A549 (cell line): ENCODE measurements around the gene ENTPD6. TPM values are rescaled to one million over a fixed set of nuclear protein-coding genes. Genes with fewer than 3 reads are reported as not detected.
A peak's percentile ranks its signal among the peaks of the same experiment; 100 is the strongest.

Experiments
- ATAC-seq, 2 experiments: fragments of 200-7000 bp in 1 of 2; fragments of >200 bp in 1 of 2; cut with Nextera tagmentation in 1 of 2; cut with Tn5 transposase in 1 of 2; 3 replicates each; pipeline versions ENCODE4 v1.8.0 to v1.9.1; 2018 to 2020; ENCODE audit warnings: mild to moderate bottlenecking in 1 of 2, moderate library complexity in 1 of 2
- CTCF ChIA-PET: fragments of 300-600 bp; sonication (Branson Sonifier 250); formaldehyde crosslinking; extraction: SDS; loops from one replicate; lab custom pipeline; 2021; ENCODE audit warnings: antibody characterized with exemption, inconsistent platforms; lab: Yijun Ruan, JAX
- POLR2A ChIA-PET: fragments of 350-600 bp; formaldehyde crosslinking; extraction: SDS; loops from one replicate; lab custom pipeline; 2021; ENCODE audit warnings: antibody characterized with exemption, inconsistent platforms; lab: Yijun Ruan, JAX
- DNase-seq, 2 experiments: peaks; one replicate each; pipeline versions ENCODE4 v3.0.0 to v3.0.0-alpha.2; 2011 to 2016; ENCODE audit warnings: low read depth in 1 of 2, low spot score in 1 of 2
- FAIRE-seq: peaks from 2 replicates; lab custom pipeline; 2011; peaks lifted over from hg19 to GRCh38; lab: Jason Lieb, UNC
- H3K27ac ChIP-seq, 2 experiments: fragments of >200 bp; sonication (Bioruptor Twin); formaldehyde crosslinking; 3 replicates each; pipeline ENCODE4 v1.5.1; 2016 to 2017
- H3K4me1 ChIP-seq: fragments of >200 bp; sonication (Bioruptor Twin); formaldehyde crosslinking; 3 replicates; pipeline ENCODE4 v1.6.1; 2016
- H3K4me2 ChIP-seq: fragments of >200 bp; sonication (Bioruptor Twin); formaldehyde crosslinking; 3 replicates; pipeline ENCODE4 v1.6.1; 2016
- H3K4me3 ChIP-seq: fragments of >200 bp; sonication (Bioruptor Twin); formaldehyde crosslinking; 3 replicates; pipeline ENCODE4 v1.5.1; 2016
- H3K9me3 ChIP-seq: fragments of >200 bp; sonication (Bioruptor Twin); formaldehyde crosslinking; 3 replicates; pipeline ENCODE4 v1.6.1; 2016
- BHLHE40 ChIP-seq: IDR thresholded peaks from 2 replicates; pipeline ENCODE4 v1.6.1; 2012; ENCODE audit warnings: low read depth, low read length, inconsistent platforms
- CBX2 ChIP-seq: fragments of 200-600 bp; sonication (generic); IDR thresholded peaks from 2 replicates; pipeline ENCODE4 v1.6.1; 2016; ENCODE audit warnings: low read depth, mild to moderate bottlenecking, borderline replicate concordance
- CBX8 ChIP-seq: fragments of 200-600 bp; sonication (generic); IDR thresholded peaks from 2 replicates; pipeline ENCODE4 v1.6.1; 2016
- EHF ChIP-seq: fragments of 250-450 bp; sonication (Bioruptor Pico); IDR thresholded peaks from 2 replicates; pipeline ENCODE4 v1.5.0; 2020; ENCODE audit warnings: mild to moderate bottlenecking
- FOSB ChIP-seq: fragments of 250-450 bp; sonication (Bioruptor Pico); IDR thresholded peaks from 2 replicates; pipeline ENCODE4 v1.5.0; 2020; ENCODE audit warnings: mild to moderate bottlenecking, moderate library complexity
- FOXS1 ChIP-seq: fragments of 250-450 bp; sonication (Bioruptor Pico); IDR thresholded peaks from 2 replicates; pipeline ENCODE4 v1.5.0; 2020; ENCODE audit warnings: mild to moderate bottlenecking, moderate library complexity
- HDAC2 ChIP-seq: fragments of 200-600 bp; sonication (generic); IDR thresholded peaks from 2 replicates; pipeline ENCODE4 v1.6.1; 2016
- HEYL ChIP-seq: fragments of 250-450 bp; sonication (Bioruptor Pico); IDR thresholded peaks from 2 replicates; pipeline ENCODE4 v1.8.0; 2021; ENCODE audit warnings: mild to moderate bottlenecking, moderate library complexity
- HOXA7 ChIP-seq: fragments of 250-450 bp; sonication (Bioruptor Pico); IDR thresholded peaks from 2 replicates; pipeline ENCODE4 v1.5.0; 2020; ENCODE audit warnings: mild to moderate bottlenecking, moderate library complexity
- JUN ChIP-seq, 2 experiments: fragments of >200 bp; sonication (Bioruptor Twin); formaldehyde crosslinking; IDR thresholded peaks; 2 replicates in 1 of 2; 3 replicates in 1 of 2; pipeline ENCODE4 v1.6.1; 2016 to 2017
- KDM1A ChIP-seq: fragments of 200-600 bp; sonication (generic); IDR thresholded peaks from 2 replicates; pipeline ENCODE4 v1.6.1; 2016; ENCODE audit warnings: low read depth, mild to moderate bottlenecking
- KDM5A ChIP-seq: fragments of 200-600 bp; sonication (generic); IDR thresholded peaks from 2 replicates; pipeline ENCODE4 v1.6.1; 2016; ENCODE audit warnings: antibody characterized with exemption, mild to moderate bottlenecking
- MYC ChIP-seq: IDR thresholded peaks from 2 replicates; pipeline ENCODE4 v1.6.1; 2012; ENCODE audit warnings: mild to moderate bottlenecking, inconsistent platforms, low read length, improper control_type of control experiment, borderline replicate concordance
- NFE2L2 ChIP-seq: fragments of 150-350 bp; conservative IDR thresholded peaks from 2 replicates; pipeline ENCODE4 v1.6.1; 2014; ENCODE audit warnings: low read length
- NR3C1 ChIP-seq: fragments of >200 bp; sonication (Bioruptor Twin); formaldehyde crosslinking; IDR thresholded peaks from 3 replicates; pipeline ENCODE4 v1.6.1; 2017
- PHF8 ChIP-seq: fragments of 200-600 bp; sonication (generic); IDR thresholded peaks from 2 replicates; pipeline ENCODE4 v1.6.1; 2016; ENCODE audit warnings: low read depth, mild to moderate bottlenecking, antibody characterized with exemption, moderate library complexity, borderline replicate concordance
- POLR2AphosphoS2 ChIP-seq: conservative IDR thresholded peaks from 2 replicates; pipeline ENCODE4 v1.6.1; 2012; ENCODE audit warnings: low read length, improper control_type of control experiment, inconsistent platforms
- RAD21 ChIP-seq, 2 experiments: fragments of >200 bp in 1 of 2; sonication (Bioruptor Twin) in 1 of 2; formaldehyde crosslinking in 1 of 2; IDR thresholded peaks in 1 of 2; conservative IDR thresholded peaks in 1 of 2; 2 replicates in 1 of 2; 3 replicates in 1 of 2; pipeline ENCODE4 v1.6.1; 2012 to 2018; ENCODE audit warnings: inconsistent platforms in 1 of 2
- RARB ChIP-seq: fragments of 250-450 bp; sonication (Bioruptor Pico); IDR thresholded peaks from 2 replicates; pipeline ENCODE4 v1.8.0; 2021; ENCODE audit warnings: mild to moderate bottlenecking, moderate library complexity
- RCOR1 ChIP-seq: fragments of 150-350 bp; IDR thresholded peaks from 2 replicates; pipeline ENCODE4 v1.6.1; 2014; ENCODE audit warnings: antibody characterized with exemption, low read length, low read depth
- RFX5 ChIP-seq: fragments of 450-650 bp; IDR thresholded peaks from 2 replicates; pipeline ENCODE4 v1.7.1; 2014; ENCODE audit warnings: antibody characterized with exemption, mild to moderate bottlenecking, moderate library complexity
- SREBF2 ChIP-seq: fragments of 450-650 bp; IDR thresholded peaks from 2 replicates; pipeline ENCODE4 v1.6.1; 2014; ENCODE audit warnings: mild to moderate bottlenecking, moderate library complexity
- TFCP2L1 ChIP-seq: fragments of 250-450 bp; sonication (Bioruptor Pico); IDR thresholded peaks from 2 replicates; pipeline ENCODE4 v1.5.0; 2021; ENCODE audit warnings: mild to moderate bottlenecking
- TP53 ChIP-seq: fragments of 250-450 bp; sonication (Bioruptor Pico); IDR thresholded peaks from 2 replicates; pipeline ENCODE4 v1.5.0; 2021; ENCODE audit warnings: mild to moderate bottlenecking, moderate library complexity
- ZNF302 ChIP-seq: fragments of 250-450 bp; sonication (Bioruptor Pico); IDR thresholded peaks from 2 replicates; pipeline ENCODE4 v1.9.0; 2021; ENCODE audit warnings: inconsistent platforms, mild to moderate bottlenecking, moderate library complexity
- WGBS: methylation state at CpG from one replicate; pipeline ENCODE4 v1.1.6; 2017; ENCODE audit errors: missing lambda C conversion rate; 5-methylcytosine and 5-hydroxymethylcytosine counted together
- polyA plus RNA-seq, 4 experiments: library from polyadenylated mRNA; depleted of rRNA in 3 of 4; stranded (reverse); fragments of >200 nt; fragmentation: RNase III in 1 of 4; extraction: RNeasy Plus Mini Kit Qiagen cat#74134 plus additional on column Dnase treatment in 1 of 4; gene quantifications; 2 replicates in 3 of 4; 3 replicates in 1 of 4; pipeline ENCODE4 v1.2.3, GENCODE V29; 2011 to 2017
- TF ChIP-seq, protein P1 (sequence below): fragments of 250-450 bp; sonication (Bioruptor Pico); IDR thresholded peaks from 2 replicates; pipeline ENCODE4 v1.5.0; 2021; ENCODE audit warnings: mild to moderate bottlenecking, moderate library complexity, borderline replicate concordance
- TF ChIP-seq, protein P2 (sequence below): IDR thresholded peaks from 2 replicates; pipeline ENCODE4 v1.6.1; 2012
- TF ChIP-seq, protein P3 (sequence below): fragments of 150-350 bp; IDR thresholded peaks from 2 replicates; pipeline ENCODE4 v1.6.1; 2014; ENCODE audit warnings: low read depth, mild to moderate bottlenecking, low read length
- TF ChIP-seq, protein P4 (sequence below): fragments of 450-650 bp; IDR thresholded peaks from 2 replicates; pipeline ENCODE4 v1.6.1; 2014; ENCODE audit warnings: antibody characterized with exemption

The ENTPD6 gene
- polyA plus RNA-seq, 2 of the 4 experiments (the other 2 are of a cell fraction): 85.7 to 87.0 TPM

DNA sequence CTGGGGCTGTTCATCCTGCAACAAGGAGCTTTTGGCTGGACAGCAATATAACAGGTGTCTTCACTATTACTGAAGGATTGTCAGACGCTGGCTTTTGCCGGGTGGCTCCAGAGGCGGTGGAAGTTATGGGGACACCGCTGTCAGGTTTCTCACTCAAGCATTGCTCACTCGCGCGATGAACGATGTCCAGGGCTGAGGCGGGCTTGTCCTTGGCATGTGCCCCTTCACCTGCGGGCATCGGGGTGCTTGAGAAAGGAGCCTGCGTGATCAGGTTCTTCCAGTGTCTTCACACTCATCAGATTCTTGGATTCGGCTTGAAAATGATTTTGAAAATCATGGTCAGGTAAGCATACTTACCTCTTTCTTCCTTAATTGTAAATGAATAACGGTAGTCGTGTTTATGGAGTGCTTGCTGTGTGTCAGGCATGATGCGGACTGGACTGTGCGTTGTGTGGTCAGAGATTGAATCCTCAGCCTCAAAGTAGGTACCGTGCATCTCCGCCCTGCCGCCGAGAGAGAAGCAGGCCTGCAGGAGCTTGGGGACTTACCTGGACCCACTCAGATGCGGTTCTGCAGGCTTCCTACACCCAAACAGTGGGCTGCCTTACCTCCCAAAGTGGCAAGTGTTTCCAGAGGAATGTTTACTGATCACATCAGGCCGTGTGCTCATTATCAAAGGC lies 34.1 kb downstream of the ENTPD6 start:
- 91% methylated on average over 23 of the region's 23 CpGs for WGBS
- TF ChIP-seq MYC (no peak), JUN (IDR thresholded peaks at IDR 0.05) (no peak), EHF (no peak), RAD21 (conservative IDR thresholded peaks at IDR 0.05 in 1 of 2, IDR thresholded peaks at IDR 0.05 in 1 of 2) (no peak), NFE2L2 (no peak), POLR2AphosphoS2 (no peak), SREBF2 (no peak), RARB (CRISPR knock-in tag) (no peak), RCOR1 (no peak), HEYL (CRISPR knock-in tag) (no peak), FOXS1 (CRISPR knock-in tag) (no peak), BHLHE40 (no peak)
- TF ChIP-seq, protein P1, sequence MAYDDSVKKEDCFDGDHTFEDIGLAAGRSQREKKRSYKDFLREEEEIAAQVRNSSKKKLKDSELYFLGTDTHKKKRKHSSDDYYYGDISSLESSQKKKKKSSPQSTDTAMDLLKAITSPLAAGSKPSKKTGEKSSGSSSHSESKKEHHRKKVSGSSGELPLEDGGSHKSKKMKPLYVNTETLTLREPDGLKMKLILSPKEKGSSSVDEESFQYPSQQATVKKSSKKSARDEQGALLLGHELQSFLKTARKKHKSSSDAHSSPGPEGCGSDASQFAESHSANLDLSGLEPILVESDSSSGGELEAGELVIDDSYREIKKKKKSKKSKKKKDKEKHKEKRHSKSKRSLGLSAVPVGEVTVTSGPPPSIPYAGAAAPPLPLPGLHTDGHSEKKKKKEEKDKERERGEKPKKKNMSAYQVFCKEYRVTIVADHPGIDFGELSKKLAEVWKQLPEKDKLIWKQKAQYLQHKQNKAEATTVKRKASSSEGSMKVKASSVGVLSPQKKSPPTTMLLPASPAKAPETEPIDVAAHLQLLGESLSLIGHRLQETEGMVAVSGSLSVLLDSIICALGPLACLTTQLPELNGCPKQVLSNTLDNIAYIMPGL: no peak
- TF ChIP-seq, protein P2, sequence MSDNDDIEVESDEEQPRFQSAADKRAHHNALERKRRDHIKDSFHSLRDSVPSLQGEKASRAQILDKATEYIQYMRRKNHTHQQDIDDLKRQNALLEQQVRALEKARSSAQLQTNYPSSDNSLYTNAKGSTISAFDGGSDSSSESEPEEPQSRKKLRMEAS: no peak
- peaks cover 68% of the 10 kb centered on the region for H3K4me1 ChIP-seq
- no peak overlapping the region for H3K4me3 ChIP-seq
- peak overlapping the region; percentile 95 to 97 for H3K27ac ChIP-seq
- ChIA-PET CTCF (interaction anchor here (1.2 to 18.2 kb wide), 5 partner anchors 8 to 35 kb away, joined by 3 to 300 read pairs (median 3); partner anchors contain the start of genes ENTPD6 and PYGB), POLR2A (interaction anchor here (8.8 kb wide), 1 partner anchor 18 kb away, joined by 60 read pairs; the partner anchor contains the start of gene PYGB)
- ATAC-seq (no peak), FAIRE-seq (no peak), DNase-seq (no peak)
- H3K9me3 ChIP-seq: no peaks in the 10 kb centered on the region
- no peak overlapping the region for H3K4me2 ChIP-seq

DNA sequence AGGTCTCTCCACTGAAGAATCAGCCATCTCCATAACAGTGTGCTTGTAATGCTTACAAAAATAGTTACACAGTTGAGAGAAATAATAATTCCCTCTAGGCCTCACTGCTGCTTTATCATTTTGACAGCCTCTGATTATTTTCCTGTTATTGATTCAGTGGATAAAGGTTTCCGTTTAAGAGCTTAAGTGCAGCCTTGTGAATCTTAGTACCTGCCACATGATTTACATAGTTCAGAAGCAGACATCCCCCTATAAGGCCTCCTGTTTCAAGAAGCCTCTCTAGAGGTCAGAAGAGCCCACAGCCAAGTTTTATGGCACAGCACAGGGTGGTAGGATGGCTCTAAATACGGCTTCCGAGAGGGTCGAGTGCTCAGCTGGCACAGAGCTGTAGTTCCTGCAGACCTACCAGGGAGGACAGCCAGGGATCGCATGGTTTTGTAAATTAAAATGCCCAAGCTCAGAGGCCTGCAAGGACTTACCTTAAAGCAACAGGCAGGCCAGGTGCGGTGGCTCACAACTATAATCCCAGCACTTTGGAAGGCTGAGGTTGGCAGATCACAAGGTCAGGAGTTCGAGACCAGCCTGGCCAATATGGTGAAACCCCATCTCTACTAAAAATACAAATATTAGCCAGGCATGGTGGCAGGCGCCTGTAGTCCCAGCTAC lies 34.8 kb downstream of the ENTPD6 start:
- FAIRE-seq: peak; percentile 13

DNA sequence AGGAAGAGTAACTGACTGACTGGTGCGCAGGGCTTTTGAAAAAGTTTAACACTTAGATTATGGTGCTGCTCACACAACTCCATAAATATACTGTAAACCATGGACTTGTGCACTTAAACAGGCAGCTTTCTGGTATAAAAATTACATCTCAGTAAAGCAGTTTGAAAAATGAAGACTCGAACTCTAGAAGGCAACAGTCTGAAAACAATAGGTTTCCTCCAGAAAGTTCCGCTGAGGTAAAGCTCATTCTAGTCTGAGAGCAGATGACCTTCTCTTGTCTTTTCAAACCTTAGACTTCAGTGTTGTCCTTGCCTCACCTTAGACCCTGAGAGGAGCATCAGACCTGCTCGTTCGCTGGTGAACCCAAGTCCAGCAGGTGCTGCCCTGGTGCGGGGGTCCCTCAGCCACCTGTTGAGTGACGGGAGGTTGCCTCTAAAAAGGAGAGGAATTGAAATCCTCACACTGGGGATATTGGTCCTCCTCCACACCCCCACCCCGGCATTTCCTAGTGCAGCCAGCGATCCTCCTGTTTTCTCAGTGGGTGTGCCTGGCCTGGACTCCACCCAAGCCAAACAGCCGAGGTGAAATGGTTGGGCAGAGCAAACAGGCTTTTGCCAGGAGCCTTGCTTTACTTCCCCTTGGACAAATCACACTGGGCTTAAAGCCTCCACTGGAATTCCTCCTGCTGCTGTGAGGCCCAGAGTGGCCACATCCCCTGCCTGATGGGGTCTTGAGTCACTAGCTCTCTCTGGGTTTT lies 37.7 kb downstream of the ENTPD6 start:
- peak overlapping the region; percentile 74 for H3K4me2 ChIP-seq
- no peaks in the 10 kb centered on the region for H3K9me3 ChIP-seq
- peak; percentile 92 to 95 for DNase-seq
- ChIA-PET POLR2A (interaction anchor here (0.7 to 8.8 kb wide), 8 partner anchors 9 to 67 kb away, joined by 3 to 60 read pairs (median 4); partner anchors contain the start of genes ENTPD6 and PYGB), CTCF (interaction anchor here (0.6 to 18.2 kb wide), 10 partner anchors 9 to 239 kb away, joined by 3 to 300 read pairs (median 6); partner anchors contain the start of gene PYGB)
- H3K27ac ChIP-seq: peak overlapping the region; percentile 95 to 97
- peak overlapping the region; percentile 20; the same call in 1 of the 3 replicates for H3K4me3 ChIP-seq
- ATAC-seq: peak; percentile 70 to 81
- H3K4me1 ChIP-seq: peaks cover 76% of the 10 kb centered on the region
- WGBS: 5% methylated on average over 10 of the region's 10 CpGs
- FAIRE-seq: peak; percentile 97
- 0 out of 2 replicates have a peak, but pooled peaks have one; percentile 15 for TF ChIP-seq RFX5
- TF ChIP-seq, protein P3, sequence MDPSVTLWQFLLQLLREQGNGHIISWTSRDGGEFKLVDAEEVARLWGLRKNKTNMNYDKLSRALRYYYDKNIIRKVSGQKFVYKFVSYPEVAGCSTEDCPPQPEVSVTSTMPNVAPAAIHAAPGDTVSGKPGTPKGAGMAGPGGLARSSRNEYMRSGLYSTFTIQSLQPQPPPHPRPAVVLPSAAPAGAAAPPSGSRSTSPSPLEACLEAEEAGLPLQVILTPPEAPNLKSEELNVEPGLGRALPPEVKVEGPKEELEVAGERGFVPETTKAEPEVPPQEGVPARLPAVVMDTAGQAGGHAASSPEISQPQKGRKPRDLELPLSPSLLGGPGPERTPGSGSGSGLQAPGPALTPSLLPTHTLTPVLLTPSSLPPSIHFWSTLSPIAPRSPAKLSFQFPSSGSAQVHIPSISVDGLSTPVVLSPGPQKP: no peak
- TF ChIP-seq HEYL (CRISPR knock-in tag): no peak
- TF ChIP-seq NR3C1: no peak
- no peak; the same call in 1 of the 2 replicates for TF ChIP-seq FOXS1 (CRISPR knock-in tag)
- TF ChIP-seq HDAC2: no peak
- TF ChIP-seq EHF: no peak
- TF ChIP-seq CBX2: no peak
- TF ChIP-seq JUN (IDR thresholded peaks at IDR 0.05): peak; percentile 86; a peak in 4 of 5 replicates
- TF ChIP-seq HOXA7 (CRISPR knock-in tag): no peak
- TF ChIP-seq, protein P4, sequence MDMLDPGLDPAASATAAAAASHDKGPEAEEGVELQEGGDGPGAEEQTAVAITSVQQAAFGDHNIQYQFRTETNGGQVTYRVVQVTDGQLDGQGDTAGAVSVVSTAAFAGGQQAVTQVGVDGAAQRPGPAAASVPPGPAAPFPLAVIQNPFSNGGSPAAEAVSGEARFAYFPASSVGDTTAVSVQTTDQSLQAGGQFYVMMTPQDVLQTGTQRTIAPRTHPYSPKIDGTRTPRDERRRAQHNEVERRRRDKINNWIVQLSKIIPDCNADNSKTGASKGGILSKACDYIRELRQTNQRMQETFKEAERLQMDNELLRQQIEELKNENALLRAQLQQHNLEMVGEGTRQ: no peak
- no peak for TF ChIP-seq ZNF302 (CRISPR knock-in tag)
- TF ChIP-seq KDM5A: no peak
- TF ChIP-seq FOSB (CRISPR knock-in tag): no peak
- 0 out of 2 replicates have a peak, but pooled peaks have one; percentile 21 for TF ChIP-seq MYC
- TF ChIP-seq CBX8: no peak
- no peak for TF ChIP-seq TP53

More for the DNA sequence above, 34.8 kb downstream of the ENTPD6 start:
- Histone ChIP-seq H3K4me1 (peaks cover 75% of the 10 kb centered on the region), H3K4me3 (no peak overlapping the region), H3K9me3 (no peaks in the 10 kb centered on the region), H3K4me2 (no peak overlapping the region), H3K27ac (peak overlapping the region; percentile 95 to 97)
- DNase-seq (no peak), ATAC-seq (no peak)
- 81% methylated on average over 8 of the region's 8 CpGs for WGBS
- TF ChIP-seq POLR2AphosphoS2 (no peak), KDM1A (no peak), BHLHE40 (no peak), PHF8 (no peak), JUN (IDR thresholded peaks at IDR 0.05) (no peak), TFCP2L1 (no peak)
- CTCF ChIA-PET: interaction anchor here (1.3 to 18.2 kb wide), 3 partner anchors 9 to 17 kb away, joined by 3 to 300 read pairs (median 4); partner anchors contain the start of gene PYGB
- POLR2A ChIA-PET: interaction anchor here (8.8 kb wide), 1 partner anchor 17 kb away, joined by 60 read pairs; the partner anchor contains the start of gene PYGB
